Glomerular visceral epithelial cell (primary cell): Measurements from ENCODE around the gene RAD51B.

Experiments used
- DNase-seq: peaks from one replicate; pipeline ENCODE4 v3.0.0-alpha.2; 2016; ENCODE audit errors: extremely low spot score

The RAD51B gene

DNA sequence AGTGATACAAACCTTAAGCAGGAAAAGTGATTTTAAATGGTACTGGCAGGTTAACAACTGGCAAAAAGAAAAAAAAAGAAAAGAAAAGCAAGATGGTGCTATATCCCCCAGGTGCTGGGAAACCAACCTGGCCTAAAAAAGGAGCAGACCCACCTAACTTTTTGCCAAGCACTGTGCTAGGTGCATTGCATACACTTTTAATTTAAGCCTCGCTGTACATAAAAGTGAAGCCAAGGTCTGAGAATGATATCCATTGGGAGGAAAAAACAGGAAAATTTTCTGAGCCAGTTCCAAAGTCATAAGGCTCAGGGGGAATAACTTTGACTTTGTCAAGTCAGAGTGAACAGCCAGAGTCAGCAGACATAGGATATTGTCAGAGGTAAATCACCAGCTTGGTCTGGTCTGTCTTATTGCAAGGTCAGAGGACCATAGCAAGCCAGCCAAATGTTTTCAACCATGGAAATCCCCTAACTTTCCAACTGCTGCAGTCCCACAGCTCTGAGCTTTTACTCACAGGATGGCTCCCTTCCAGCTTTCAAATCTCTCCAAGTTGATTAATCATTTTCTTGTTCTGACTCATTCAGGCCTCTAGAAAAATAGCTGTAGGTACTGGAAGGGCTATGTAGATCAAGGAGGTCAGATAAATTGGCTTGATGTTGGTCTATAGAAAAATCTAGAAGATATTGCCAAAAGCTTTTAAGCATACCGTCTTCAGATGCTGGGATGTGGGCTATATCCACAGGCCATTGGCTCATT lies 412.9 kb downstream of the RAD51B start:
- DNase-seq = peak; percentile 99

GRCh38 chr14:68233101-68233784 lies 413.7 kb downstream of the RAD51B start:
- no peak for DNase-seq

DNA sequence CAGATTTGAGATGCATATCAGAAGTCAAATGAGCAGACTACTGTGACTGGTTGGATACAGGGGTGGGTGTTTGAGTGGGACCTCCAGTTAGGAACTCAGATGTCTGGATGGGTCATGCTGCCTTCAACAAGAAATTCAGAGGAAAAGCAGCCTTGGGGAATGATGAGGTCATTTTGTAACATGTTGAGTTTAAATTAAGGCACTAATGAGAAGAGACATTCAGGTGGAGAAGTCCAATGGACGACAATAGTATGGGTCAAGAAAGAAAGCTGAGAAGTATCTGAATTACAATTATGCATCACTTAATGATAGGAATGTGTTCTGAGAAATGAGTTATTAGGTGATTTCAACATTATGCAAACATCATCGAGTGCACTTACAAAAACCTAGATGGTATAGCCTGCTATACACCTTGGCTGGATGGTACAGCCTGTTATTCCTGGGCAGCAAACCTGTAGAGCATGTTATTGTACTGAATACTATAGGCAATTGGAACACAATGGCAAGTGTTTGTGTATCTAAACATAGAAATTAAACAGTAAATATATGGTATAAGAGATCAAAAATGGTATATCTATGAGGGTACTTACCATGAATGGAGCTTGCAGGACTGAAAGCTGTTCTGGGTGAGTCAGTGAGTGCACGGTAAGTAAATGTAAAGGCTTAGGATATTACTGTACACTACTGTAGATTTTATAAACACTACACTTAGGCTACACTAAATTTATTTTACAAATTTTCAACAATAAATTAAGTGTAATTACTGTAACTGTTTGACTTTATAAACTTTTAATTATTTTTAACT lies 414.7 kb downstream of the RAD51B start:
- DNase-seq = no peak

DNA sequence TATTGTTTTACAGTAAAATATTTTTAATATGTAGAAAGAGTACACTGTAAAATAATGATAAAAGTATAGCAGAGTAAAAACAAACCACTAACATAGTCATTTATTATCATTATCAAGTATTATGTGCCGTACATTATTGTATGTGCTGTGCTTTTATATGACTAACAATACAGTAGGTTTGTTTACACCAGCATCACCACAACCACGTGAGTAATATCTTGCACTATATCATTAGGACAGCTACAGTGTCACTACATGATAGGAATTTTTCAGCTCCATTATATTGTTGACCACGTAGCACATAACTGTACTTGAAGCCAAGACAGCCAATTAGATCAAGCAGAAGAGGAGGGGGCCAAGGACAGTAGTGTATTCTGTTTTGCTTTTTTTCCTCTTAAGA lies 415.4 kb downstream of the RAD51B start:
- DNase-seq = no peak

GRCh38 chr14:68236582-68237458 lies 417.2 kb downstream of the RAD51B start:
- no peak for DNase-seq

- no peak for DNase-seq
These were observed 419.0 kb downstream of the RAD51B start for GRCh38 chr14:68238551-68238950.

- DNase-seq = no peak
These were observed 419.4 kb downstream of the RAD51B start for GRCh38 chr14:68238976-68239375.

DNA sequence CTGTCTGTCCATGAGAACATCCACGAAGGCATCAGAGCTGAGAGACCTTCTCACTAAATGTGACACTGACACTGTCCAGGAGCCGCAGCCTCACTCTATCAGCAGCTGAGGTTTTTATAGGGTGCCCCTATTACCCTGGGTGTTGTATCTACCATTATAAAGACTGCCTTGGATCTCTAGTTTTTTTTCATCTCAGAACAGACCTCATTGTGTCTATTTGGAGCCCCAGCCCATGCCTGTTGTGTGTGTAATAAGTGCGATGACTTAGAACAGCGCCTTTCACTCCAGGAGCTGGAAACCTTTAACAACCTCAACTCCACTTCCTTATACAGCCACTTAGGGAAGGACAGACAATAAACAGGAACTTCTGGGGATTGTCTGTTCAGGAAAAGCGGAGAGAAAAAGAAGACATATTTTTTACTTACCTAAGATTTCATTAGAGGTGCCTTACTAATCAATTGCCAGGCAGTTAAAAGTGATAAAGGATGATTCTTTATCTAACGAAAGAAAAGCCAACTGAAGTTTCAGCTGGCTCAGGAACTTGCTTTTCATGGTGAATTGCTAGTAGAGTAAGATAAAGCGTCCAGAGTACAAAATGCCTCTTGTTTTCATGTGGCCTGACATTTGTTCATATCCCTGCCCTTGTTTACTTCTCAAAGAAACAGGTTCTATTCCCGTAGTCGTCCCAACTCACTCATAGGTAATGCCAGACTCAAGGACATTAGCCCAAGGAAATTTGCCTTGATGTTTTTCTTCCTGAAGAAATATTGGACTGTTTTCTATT lies 420.6 kb downstream of the RAD51B start:
- no peak for DNase-seq

DNA sequence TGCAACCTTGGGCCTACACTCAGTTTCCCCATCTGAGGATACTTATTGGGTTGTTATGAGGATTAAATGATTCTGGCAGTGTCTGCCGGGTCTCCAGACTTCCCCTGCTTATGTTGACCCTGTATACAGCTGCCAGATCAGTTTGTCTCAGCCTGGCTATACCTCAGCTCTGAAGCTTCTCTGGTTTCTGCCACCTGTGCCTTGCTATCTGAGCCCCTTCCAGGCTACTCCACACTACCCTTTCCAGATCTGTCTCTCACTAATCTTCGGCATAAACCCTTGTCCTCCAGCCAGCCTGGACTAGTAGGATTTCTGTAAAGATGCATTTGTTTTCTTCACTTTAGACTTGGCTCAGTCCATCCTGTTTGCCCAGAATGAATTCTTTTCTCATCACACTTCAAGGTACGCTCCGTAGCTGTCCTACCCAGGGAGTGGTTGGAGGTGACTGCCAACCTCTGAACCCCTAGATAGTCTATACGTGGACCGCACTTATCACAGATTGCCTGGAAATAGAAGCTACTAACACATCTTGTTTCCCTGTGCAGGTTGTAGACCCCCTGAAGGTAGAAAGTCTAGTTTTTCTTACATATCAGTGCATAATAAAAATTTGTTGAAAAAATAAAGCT lies 422.4 kb downstream of the RAD51B start:
- no peak for DNase-seq

GRCh38 chr14:68243450-68244010 lies 424.0 kb downstream of the RAD51B start:
- no peak for DNase-seq

GRCh38 chr14:68244262-68244980 lies 424.8 kb downstream of the RAD51B start:
- DNase-seq = peak; percentile 92

GRCh38 chr14:68245146-68246073 lies 425.8 kb downstream of the RAD51B start:
- no peak for DNase-seq

DNA sequence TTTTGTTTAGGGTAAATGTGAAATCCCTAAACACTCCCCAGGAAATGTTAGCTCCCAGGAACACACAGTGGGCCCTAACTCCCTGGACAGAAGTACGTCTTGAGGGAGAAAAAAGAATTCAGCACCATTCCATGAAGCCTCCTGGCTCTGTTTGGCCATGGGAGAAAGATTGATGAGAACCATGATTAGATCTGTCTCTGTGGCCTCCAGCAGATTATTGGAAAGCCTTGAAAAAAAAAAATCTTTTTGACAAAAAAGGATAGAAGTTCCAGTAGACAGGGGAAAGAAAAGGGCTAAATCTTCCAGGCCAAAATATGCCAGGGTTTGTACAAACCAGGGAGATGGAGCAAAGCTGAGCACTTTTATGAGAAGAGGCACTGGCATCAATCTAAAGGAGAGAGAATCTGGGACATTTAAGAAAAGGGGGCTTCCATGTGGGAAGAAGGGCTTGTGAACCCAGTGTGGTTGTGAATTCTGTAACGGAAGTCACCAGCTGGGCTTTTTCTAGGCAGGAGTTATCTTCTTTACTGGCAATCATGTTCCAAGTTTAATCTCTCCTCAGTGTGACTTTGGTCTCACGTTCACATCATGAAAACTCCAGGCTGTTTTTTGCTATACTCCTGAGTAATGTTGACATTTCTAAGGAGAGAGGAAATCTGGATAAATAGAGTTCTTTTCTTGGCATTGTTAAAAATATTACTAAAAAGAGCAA lies 426.7 kb downstream of the RAD51B start:
- no peak for DNase-seq

- no peak for DNase-seq
These were observed 427.2 kb downstream of the RAD51B start for GRCh38 chr14:68246786-68247105.

GRCh38 chr14:68247274-68247673 lies 427.7 kb downstream of the RAD51B start:
- no peak for DNase-seq

DNA sequence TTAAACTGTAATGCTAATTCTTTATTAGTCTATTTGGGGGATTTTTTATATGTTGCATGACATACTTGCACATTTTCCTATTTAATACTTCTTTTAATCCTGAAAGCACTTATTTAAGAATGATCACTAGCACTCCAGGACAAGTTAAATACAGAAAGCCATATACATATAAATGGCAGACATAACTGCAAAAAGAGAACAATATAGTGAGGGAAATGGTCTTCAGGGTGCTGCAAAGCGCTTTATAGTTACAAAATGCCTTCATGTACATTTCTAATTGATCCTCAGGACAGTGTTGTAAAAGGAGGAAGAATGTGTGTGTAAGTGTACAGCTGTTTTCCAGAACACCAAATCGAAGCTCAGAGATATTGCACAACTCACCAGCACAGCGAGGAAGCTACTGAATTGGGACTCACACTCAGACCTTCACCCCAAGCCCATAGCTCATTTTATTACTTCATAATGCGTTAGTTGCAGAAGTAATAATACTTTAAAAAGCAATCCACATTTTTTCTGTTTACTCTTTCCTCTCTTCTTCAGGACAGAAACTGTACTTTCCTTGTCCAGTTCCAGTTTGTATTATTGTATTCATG lies 428.2 kb downstream of the RAD51B start:
- no peak for DNase-seq
